ENCODE measurements around the gene PDE3A.

The PDE3A gene

GRCh38 chr12:20681334-20681733 is 313.0 kb downstream of the PDE3A start:
- Histone ChIP-seq H3K4me3 (ENCODE audit: insufficient read depth in 1 of 2, low read depth in 1 of 2, low read length in 2 of 2) (no peak overlapping the region), H3K9me3 (ENCODE audit: control insufficient read depth, low read length) (no peaks in the 10 kb centered on the region)

GRCh38 chr12:20695232-20695631 is 326.9 kb downstream of the PDE3A start, which contains the start of gene SLCO1C1:
Gene SLCO1C1, plus strand, starts transcription at chr12:20695332. Its CDS starts 4,245 bp downstream, at chr12:20699577.
- H3K4me3 ChIP-seq (ENCODE audit: insufficient read depth in 1 of 2, low read depth in 1 of 2, low read length in 2 of 2) = no peak within 1 kb of the TSS
- 57% methylated on average over 5 of the region's 6 CpGs for WGBS

More at GRCh38 chr12:20681334-20681733, 313.0 kb downstream of the PDE3A start:
- H2AFZ ChIP-seq (ENCODE audit: low read depth, low read length) = no peak overlapping the region
- H3K23ac ChIP-seq (ENCODE audit: low read length in 2 of 2) = no peak overlapping the region
- no peak overlapping the region for H4K91ac ChIP-seq (ENCODE audit: low read length)
- H3K4me2 ChIP-seq (ENCODE audit: low read length, poor library complexity, severe bottlenecking) = no peak overlapping the region
- no peak overlapping the region for H4K8ac ChIP-seq (ENCODE audit: low read length)
- H2AK5ac ChIP-seq (ENCODE audit: low read length, severe bottlenecking) = no peak overlapping the region
- no peak overlapping the region for H3K18ac ChIP-seq (ENCODE audit: low read depth in 1 of 2, low read length in 2 of 2)
- no peak overlapping the region for H2BK12ac ChIP-seq (ENCODE audit: low read length in 2 of 2)
- H2BK15ac ChIP-seq (ENCODE audit: low read depth, poor library complexity, severe bottlenecking) = no peak overlapping the region
- WGBS = 93% methylated on average over 4 of the region's 4 CpGs
- H3K27ac ChIP-seq (ENCODE audit: low read length, poor library complexity, severe bottlenecking) = no peak overlapping the region
- H3K4ac ChIP-seq (ENCODE audit: low read depth in 1 of 2, low read length in 2 of 2) = no peak overlapping the region
- H2BK5ac ChIP-seq (ENCODE audit: low read depth, low read length, poor library complexity, severe bottlenecking) = no peak overlapping the region
- H3K9ac ChIP-seq (ENCODE audit: low read length) = no peak overlapping the region
- H3K36me3 ChIP-seq (ENCODE audit: control insufficient read depth in 1 of 2, insufficient read depth in 2 of 2, low read depth in 1 of 2, low read length in 2 of 2) = no peaks in the 10 kb centered on the region
- H2BK120ac ChIP-seq (ENCODE audit: low read depth, low read length) = no peak overlapping the region
- no peak for DNase-seq
- H3K79me1 ChIP-seq (replicated peaks; ENCODE audit: low read length, poor library complexity, severe bottlenecking) = no peaks in the 10 kb centered on the region
- no peaks in the 10 kb centered on the region for H3K4me1 ChIP-seq (ENCODE audit: control insufficient read depth, insufficient read depth, low read depth, low read length)
- no peaks in the 10 kb centered on the region for H3K27me3 ChIP-seq (ENCODE audit: control insufficient read depth in 1 of 2, insufficient read depth in 1 of 2, low read length in 2 of 2)
- no peak overlapping the region for H3K14ac ChIP-seq (ENCODE audit: low read length in 2 of 2)

GRCh38 chr12:20696181-20696905 is 328.0 kb downstream of the PDE3A start:
- H2BK5ac ChIP-seq (ENCODE audit: low read depth, low read length, poor library complexity, severe bottlenecking) = no peak overlapping the region
- H3K27me3 ChIP-seq (ENCODE audit: control insufficient read depth in 1 of 2, insufficient read depth in 1 of 2, low read length in 2 of 2) = no peaks in the 10 kb centered on the region
- H2BK120ac ChIP-seq (ENCODE audit: low read depth, low read length) = no peak overlapping the region
- H2BK12ac ChIP-seq (ENCODE audit: low read length in 2 of 2) = no peak overlapping the region
- H3K9ac ChIP-seq (ENCODE audit: low read length) = no peak overlapping the region
- no peak overlapping the region for H4K8ac ChIP-seq (ENCODE audit: low read length)
- no peaks in the 10 kb centered on the region for H3K4me1 ChIP-seq (ENCODE audit: control insufficient read depth, insufficient read depth, low read depth, low read length)
- H3K36me3 ChIP-seq (ENCODE audit: control insufficient read depth in 1 of 2, insufficient read depth in 2 of 2, low read depth in 1 of 2, low read length in 2 of 2) = no peaks in the 10 kb centered on the region
- H4K91ac ChIP-seq (ENCODE audit: low read length) = no peak overlapping the region
- H3K14ac ChIP-seq (ENCODE audit: low read length in 2 of 2) = no peak overlapping the region
- no peaks in the 10 kb centered on the region for H3K79me1 ChIP-seq (replicated peaks; ENCODE audit: low read length, poor library complexity, severe bottlenecking)
- no peak overlapping the region for H2BK15ac ChIP-seq (ENCODE audit: low read depth, poor library complexity, severe bottlenecking)
- H3K4ac ChIP-seq (ENCODE audit: low read depth in 1 of 2, low read length in 2 of 2) = no peak overlapping the region
- H2AFZ ChIP-seq (ENCODE audit: low read depth, low read length) = no peak overlapping the region
- DNase-seq = no peak
- no peak overlapping the region for H3K23ac ChIP-seq (ENCODE audit: low read length in 2 of 2)
- H3K9me3 ChIP-seq (ENCODE audit: control insufficient read depth, low read length) = no peaks in the 10 kb centered on the region
- WGBS = 79% methylated on average over 6 of the region's 7 CpGs
- no peak overlapping the region for H3K27ac ChIP-seq (ENCODE audit: low read length, poor library complexity, severe bottlenecking)
- H3K4me3 ChIP-seq (ENCODE audit: insufficient read depth in 1 of 2, low read depth in 1 of 2, low read length in 2 of 2) = no peak overlapping the region
- H3K18ac ChIP-seq (ENCODE audit: low read depth in 1 of 2, low read length in 2 of 2) = no peak overlapping the region
- H2AK5ac ChIP-seq (ENCODE audit: low read length, severe bottlenecking) = no peak overlapping the region
- no peak overlapping the region for H3K4me2 ChIP-seq (ENCODE audit: low read length, poor library complexity, severe bottlenecking)

More at GRCh38 chr12:20695232-20695631, 326.9 kb downstream of the PDE3A start, which contains the start of gene SLCO1C1:
- H2BK120ac ChIP-seq (ENCODE audit: low read depth, low read length) = no peak within 1 kb of the TSS
- DNase-seq = no peak
- H3K27me3 ChIP-seq (ENCODE audit: control insufficient read depth in 1 of 2, insufficient read depth in 1 of 2, low read length in 2 of 2) = no peaks in the 10 kb centered on the region
- no peak within 1 kb of the TSS for H3K18ac ChIP-seq (ENCODE audit: low read depth in 1 of 2, low read length in 2 of 2)
- H4K8ac ChIP-seq (ENCODE audit: low read length) = no peak within 1 kb of the TSS
- no peaks in the 10 kb centered on the region for H3K4me1 ChIP-seq (ENCODE audit: control insufficient read depth, insufficient read depth, low read depth, low read length)
- no peaks in the 10 kb centered on the region for H3K9me3 ChIP-seq (ENCODE audit: control insufficient read depth, low read length)
- no peak within 1 kb of the TSS for H3K4me2 ChIP-seq (ENCODE audit: low read length, poor library complexity, severe bottlenecking)
- H2BK5ac ChIP-seq (ENCODE audit: low read depth, low read length, poor library complexity, severe bottlenecking) = no peak within 1 kb of the TSS
- H3K36me3 ChIP-seq (ENCODE audit: control insufficient read depth in 1 of 2, insufficient read depth in 2 of 2, low read depth in 1 of 2, low read length in 2 of 2) = no peaks in the 10 kb centered on the region
- H3K9ac ChIP-seq (ENCODE audit: low read length) = no peak within 1 kb of the TSS
- no peak within 1 kb of the TSS for H2AK5ac ChIP-seq (ENCODE audit: low read length, severe bottlenecking)
- H2BK15ac ChIP-seq (ENCODE audit: low read depth, poor library complexity, severe bottlenecking) = no peak within 1 kb of the TSS
- no peak within 1 kb of the TSS for H4K91ac ChIP-seq (ENCODE audit: low read length)
- no peaks in the 10 kb centered on the region for H3K79me1 ChIP-seq (replicated peaks; ENCODE audit: low read length, poor library complexity, severe bottlenecking)
- no peak within 1 kb of the TSS for H3K14ac ChIP-seq (ENCODE audit: low read length in 2 of 2)
- H3K4ac ChIP-seq (ENCODE audit: low read depth in 1 of 2, low read length in 2 of 2) = no peak within 1 kb of the TSS
- no peak within 1 kb of the TSS for H2AFZ ChIP-seq (ENCODE audit: low read depth, low read length)
- no peak within 1 kb of the TSS for H3K27ac ChIP-seq (ENCODE audit: low read length, poor library complexity, severe bottlenecking)
- H3K23ac ChIP-seq (ENCODE audit: low read length in 2 of 2) = no peak within 1 kb of the TSS
- H2BK12ac ChIP-seq (ENCODE audit: low read length in 2 of 2) = no peak within 1 kb of the TSS

- no peaks in the 10 kb centered on the region for H3K36me3 ChIP-seq (ENCODE audit: control insufficient read depth in 1 of 2, insufficient read depth in 2 of 2, low read depth in 1 of 2, low read length in 2 of 2)
- H3K79me1 ChIP-seq (replicated peaks; ENCODE audit: low read length, poor library complexity, severe bottlenecking) = no peaks in the 10 kb centered on the region
- no peak overlapping the region for H3K4ac ChIP-seq (ENCODE audit: low read depth in 1 of 2, low read length in 2 of 2)
- no peak overlapping the region for H2AFZ ChIP-seq (ENCODE audit: low read depth, low read length)
- no peak overlapping the region for H4K8ac ChIP-seq (ENCODE audit: low read length)
- H2BK120ac ChIP-seq (ENCODE audit: low read depth, low read length) = no peak overlapping the region
- H3K27me3 ChIP-seq (ENCODE audit: control insufficient read depth in 1 of 2, insufficient read depth in 1 of 2, low read length in 2 of 2) = no peaks in the 10 kb centered on the region
- H3K4me1 ChIP-seq (ENCODE audit: control insufficient read depth, insufficient read depth, low read depth, low read length) = no peaks in the 10 kb centered on the region
- no peak overlapping the region for H2BK15ac ChIP-seq (ENCODE audit: low read depth, poor library complexity, severe bottlenecking)
- 71% methylated on average over 1 of the region's 1 CpG for WGBS
- no peak for DNase-seq
- H4K91ac ChIP-seq (ENCODE audit: low read length) = no peak overlapping the region
- no peak overlapping the region for H3K27ac ChIP-seq (ENCODE audit: low read length, poor library complexity, severe bottlenecking)
- H3K4me3 ChIP-seq (ENCODE audit: insufficient read depth in 1 of 2, low read depth in 1 of 2, low read length in 2 of 2) = no peak overlapping the region
- H3K4me2 ChIP-seq (ENCODE audit: low read length, poor library complexity, severe bottlenecking) = no peak overlapping the region
- no peak overlapping the region for H3K9ac ChIP-seq (ENCODE audit: low read length)
- no peak overlapping the region for H3K23ac ChIP-seq (ENCODE audit: low read length in 2 of 2)
- no peak overlapping the region for H3K18ac ChIP-seq (ENCODE audit: low read depth in 1 of 2, low read length in 2 of 2)
- no peak overlapping the region for H2BK5ac ChIP-seq (ENCODE audit: low read depth, low read length, poor library complexity, severe bottlenecking)
- H3K14ac ChIP-seq (ENCODE audit: low read length in 2 of 2) = no peak overlapping the region
- no peak overlapping the region for H2BK12ac ChIP-seq (ENCODE audit: low read length in 2 of 2)
- no peaks in the 10 kb centered on the region for H3K9me3 ChIP-seq (ENCODE audit: control insufficient read depth, low read length)
- no peak overlapping the region for H2AK5ac ChIP-seq (ENCODE audit: low read length, severe bottlenecking)
Observed at GRCh38 chr12:20701106-20701505, 332.8 kb downstream of the PDE3A start.
